Measurements from ENCODE around the gene PDE2A. TPM values are rescaled to one million over a fixed set of nuclear protein-coding genes. Genes with fewer than 3 reads are reported as not detected.
A peak's percentile ranks its signal among the peaks of the same experiment; 100 is the strongest.

The PDE2A gene
- total RNA-seq, 1 donor from 2014 or later, result 0.11 TPM

DNA sequence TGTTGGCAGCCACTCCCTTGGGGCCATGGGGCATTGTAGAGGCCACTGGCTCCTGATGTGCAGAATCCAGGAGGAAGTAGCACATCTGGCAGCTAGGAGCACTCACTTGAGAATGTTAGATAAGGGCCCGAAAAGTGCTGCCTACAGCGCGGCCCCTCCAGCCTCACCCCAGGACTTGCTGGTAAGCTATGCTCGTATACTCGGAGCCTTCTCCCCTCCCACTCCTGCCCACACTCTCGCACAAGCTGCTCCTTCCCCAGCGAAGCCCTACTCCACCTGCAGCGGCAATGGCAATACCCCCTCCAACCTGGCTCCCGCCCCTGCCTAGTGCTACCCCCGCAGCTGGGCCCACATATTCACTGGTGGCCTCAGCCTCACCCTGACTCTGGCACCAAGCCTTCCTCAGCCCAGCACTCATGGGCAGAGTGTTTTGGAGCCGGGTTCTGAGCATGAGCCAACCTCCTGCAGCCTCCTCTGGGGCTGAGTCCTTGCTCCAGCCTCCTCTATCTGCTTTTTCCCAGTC, 47.7 kb downstream of the PDE2A start:
- no peaks in the 10 kb centered on the region for H3K4me1 ChIP-seq
- no peaks in the 10 kb centered on the region for H3K36me3 ChIP-seq
- no peaks in the 10 kb centered on the region for H3F3A ChIP-seq (ENCODE audit: low read depth)
- no peaks in the 10 kb centered on the region for H3K9me3 Mint-ChIP-seq
- no peak overlapping the region for H3K4me3 Mint-ChIP-seq
- no peak overlapping the region for H2AFZ ChIP-seq (replicated peaks)
- no peaks in the 10 kb centered on the region for H3K9me3 ChIP-seq (ENCODE audit: low read depth)
- H3K79me2 ChIP-seq (ENCODE audit: low read depth), result no peaks in the 10 kb centered on the region
- H3K27ac ChIP-seq, result no peak overlapping the region
- H3K4me3 ChIP-seq, result no peak overlapping the region
- TF ChIP-seq EZH2 (IDR thresholded peaks at IDR 0.05) (no peak), EZH2phosphoT487 (IDR thresholded peaks at IDR 0.05) (no peak)
- TF ChIP-seq, protein P1, sequence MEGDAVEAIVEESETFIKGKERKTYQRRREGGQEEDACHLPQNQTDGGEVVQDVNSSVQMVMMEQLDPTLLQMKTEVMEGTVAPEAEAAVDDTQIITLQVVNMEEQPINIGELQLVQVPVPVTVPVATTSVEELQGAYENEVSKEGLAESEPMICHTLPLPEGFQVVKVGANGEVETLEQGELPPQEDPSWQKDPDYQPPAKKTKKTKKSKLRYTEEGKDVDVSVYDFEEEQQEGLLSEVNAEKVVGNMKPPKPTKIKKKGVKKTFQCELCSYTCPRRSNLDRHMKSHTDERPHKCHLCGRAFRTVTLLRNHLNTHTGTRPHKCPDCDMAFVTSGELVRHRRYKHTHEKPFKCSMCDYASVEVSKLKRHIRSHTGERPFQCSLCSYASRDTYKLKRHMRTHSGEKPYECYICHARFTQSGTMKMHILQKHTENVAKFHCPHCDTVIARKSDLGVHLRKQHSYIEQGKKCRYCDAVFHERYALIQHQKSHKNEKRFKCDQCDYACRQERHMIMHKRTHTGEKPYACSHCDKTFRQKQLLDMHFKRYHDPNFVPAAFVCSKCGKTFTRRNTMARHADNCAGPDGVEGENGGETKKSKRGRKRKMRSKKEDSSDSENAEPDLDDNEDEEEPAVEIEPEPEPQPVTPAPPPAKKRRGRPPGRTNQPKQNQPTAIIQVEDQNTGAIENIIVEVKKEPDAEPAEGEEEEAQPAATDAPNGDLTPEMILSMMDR (IDR thresholded peaks at IDR 0.05), result no peak
- H4K20me1 ChIP-seq (ENCODE audit: low read depth), result no peaks in the 10 kb centered on the region
- DNase-seq (ENCODE audit: low spot score), result no peak
- H3K27ac Mint-ChIP-seq, result no peak overlapping the region
- peaks cover 4% of the 10 kb centered on the region for H3K27me3 ChIP-seq
- no peak overlapping the region for H3K9ac ChIP-seq
- no peak overlapping the region for H3K4me2 ChIP-seq
- peaks cover 18% of the 10 kb centered on the region for H3K4me1 Mint-ChIP-seq
- no peaks in the 10 kb centered on the region for H3K36me3 Mint-ChIP-seq
- peaks cover 9% of the 10 kb centered on the region for H3K27me3 Mint-ChIP-seq (ENCODE audit: insufficient read depth, low read depth)

DNA sequence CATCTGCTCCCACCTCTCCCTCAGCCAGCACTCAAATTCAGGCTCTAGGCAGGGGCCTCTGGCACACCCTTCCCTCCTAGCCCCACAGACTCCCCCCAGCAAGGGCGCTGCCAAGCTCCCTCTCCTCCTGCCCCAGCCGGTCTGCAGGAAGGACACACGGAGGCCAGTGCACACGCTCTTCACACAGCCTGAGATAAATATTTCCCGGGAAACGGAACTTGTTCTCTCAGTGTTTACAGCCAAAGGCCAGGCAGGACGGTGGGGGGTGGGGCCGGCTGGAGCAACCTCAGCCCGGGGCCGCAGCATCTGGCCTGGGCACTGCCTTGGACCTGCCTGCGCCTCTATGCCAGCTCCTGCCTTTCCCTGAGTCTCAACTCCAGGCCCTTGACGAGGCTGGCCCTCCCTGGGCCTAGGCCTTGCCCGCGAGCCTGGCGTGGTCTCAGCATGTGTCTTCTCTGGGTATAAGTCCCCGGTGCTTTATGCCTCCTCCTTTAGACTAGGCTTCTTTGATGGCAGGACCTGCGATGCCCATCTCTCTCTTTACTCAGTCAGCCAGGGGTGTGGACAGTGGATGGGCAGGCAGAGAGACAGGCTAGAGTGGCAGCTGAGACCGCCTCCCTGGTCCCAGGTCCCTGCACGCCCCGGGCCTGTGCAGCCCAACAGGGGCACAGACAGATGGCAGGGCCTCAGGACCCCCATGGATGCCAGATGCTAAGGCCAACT, 48.4 kb downstream of the PDE2A start:
- DNase-seq (ENCODE audit: low spot score), result no peak
- Histone ChIP-seq H3F3A (ENCODE audit: low read depth) (no peaks in the 10 kb centered on the region), H3K4me3 (no peak overlapping the region), H4K20me1 (ENCODE audit: low read depth) (no peaks in the 10 kb centered on the region), H3K9ac (no peak overlapping the region), H3K36me3 (no peaks in the 10 kb centered on the region), H3K4me1 (no peaks in the 10 kb centered on the region), H3K9me3 (ENCODE audit: low read depth) (no peaks in the 10 kb centered on the region), H2AFZ (replicated peaks) (no peak overlapping the region), H3K27me3 (peaks cover 4% of the 10 kb centered on the region), H3K4me2 (no peak overlapping the region), H3K27ac (no peak overlapping the region), H3K79me2 (ENCODE audit: low read depth) (no peaks in the 10 kb centered on the region)
- Mint-ChIP-seq H3K27ac (peak overlapping the region; percentile 70), H3K9me3 (no peaks in the 10 kb centered on the region), H3K36me3 (no peaks in the 10 kb centered on the region), H3K4me1 (peaks cover 18% of the 10 kb centered on the region), H3K27me3 (ENCODE audit: insufficient read depth, low read depth) (peaks cover 9% of the 10 kb centered on the region), H3K4me3 (no peak overlapping the region)
- no peak for TF ChIP-seq EZH2 (IDR thresholded peaks at IDR 0.05)
- TF ChIP-seq EZH2phosphoT487 (IDR thresholded peaks at IDR 0.05), result no peak
- TF ChIP-seq, protein P1 (IDR thresholded peaks at IDR 0.05), result no peak

DNA sequence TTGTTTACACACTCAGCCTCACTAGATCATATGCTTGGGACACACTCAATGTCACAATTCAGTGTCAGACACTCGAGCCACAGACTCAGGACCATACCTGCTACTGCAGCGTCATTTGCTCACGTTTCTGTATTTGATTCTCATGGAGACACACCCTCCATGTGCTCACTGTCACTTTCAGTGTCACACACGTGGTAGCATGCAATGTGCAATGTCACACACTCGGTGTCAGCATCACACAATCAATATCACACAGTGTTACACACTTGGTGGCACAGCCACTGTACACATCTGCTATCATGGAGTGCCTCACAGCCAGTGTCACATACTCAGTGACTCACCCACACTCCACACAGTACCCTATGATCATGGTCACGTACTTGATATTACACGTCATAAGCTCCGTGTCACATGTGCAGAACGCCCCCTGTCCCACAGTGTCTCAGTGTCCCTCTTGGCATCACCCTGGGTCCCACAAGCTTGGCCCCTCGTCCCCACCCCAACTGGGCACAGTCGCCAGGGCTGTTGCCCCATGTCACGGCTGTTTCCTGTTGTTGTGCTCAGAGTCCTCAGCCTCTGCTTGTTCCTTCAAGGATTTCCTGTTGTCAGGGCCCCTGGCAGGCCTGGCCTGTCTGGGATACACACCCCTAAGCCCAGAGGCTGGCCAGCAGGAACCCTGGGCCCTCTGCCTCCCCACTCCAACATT, 49.6 kb downstream of the PDE2A start:
- Histone ChIP-seq H3F3A (ENCODE audit: low read depth) (no peaks in the 10 kb centered on the region), H4K20me1 (ENCODE audit: low read depth) (no peaks in the 10 kb centered on the region), H3K79me2 (ENCODE audit: low read depth) (no peaks in the 10 kb centered on the region), H3K4me3 (no peak overlapping the region), H2AFZ (replicated peaks) (no peak overlapping the region), H3K27ac (no peak overlapping the region), H3K4me1 (no peaks in the 10 kb centered on the region), H3K9me3 (ENCODE audit: low read depth) (no peaks in the 10 kb centered on the region), H3K27me3 (peaks cover 4% of the 10 kb centered on the region), H3K36me3 (no peaks in the 10 kb centered on the region), H3K4me2 (no peak overlapping the region), H3K9ac (no peak overlapping the region)
- Mint-ChIP-seq H3K4me3 (no peak overlapping the region), H3K36me3 (no peaks in the 10 kb centered on the region), H3K27me3 (ENCODE audit: insufficient read depth, low read depth) (peaks cover 10% of the 10 kb centered on the region), H3K4me1 (peaks cover 18% of the 10 kb centered on the region), H3K27ac (peak overlapping the region; percentile 33), H3K9me3 (no peaks in the 10 kb centered on the region)
- TF ChIP-seq EZH2phosphoT487 (IDR thresholded peaks at IDR 0.05), result no peak
- TF ChIP-seq EZH2 (IDR thresholded peaks at IDR 0.05), result no peak
- TF ChIP-seq, protein P1 (IDR thresholded peaks at IDR 0.05), result no peak
- DNase-seq (ENCODE audit: low spot score), result no peak

Data from neural progenitor cell (in vitro differentiated cells).